Measurements from ENCODE around the gene FCN1.

- TF ChIP-seq CTCF (IDR thresholded peaks at IDR 0.05; ENCODE audit: low read length) (no peak), EZH2phosphoT487 (IDR thresholded peaks at IDR 0.05; ENCODE audit: low read length) (no peak)
Measured at GRCh38 chr9:134943411-134943810, 25.7 kb upstream of the FCN1 start.
